Mucosa of descending colon (tissue), 3 donors: ENCODE results near the gene ZNF724. TPM values are rescaled to one million over a fixed set of nuclear protein-coding genes. Genes with fewer than 3 reads are reported as not detected.

Source experiments
- ATAC-seq: fragments of 200-7000 bp; cut with Tn5 transposase; one replicate; pipeline ENCODE4 v1.9.1; 2020; ENCODE audit warnings: mild to moderate bottlenecking, moderate library complexity
- DNase-seq, 3 donors: peaks; one replicate each; pipeline ENCODE4 v3.0.0-alpha.2; 2020
- H3K36me3 ChIP-seq: fragments of 200-600 bp; one replicate; pipeline ENCODE4 v1.8.0; 2021; ENCODE audit warnings: low read depth, mild to moderate bottlenecking
- H3K4me1 ChIP-seq: fragments of 200-600 bp; one replicate; pipeline ENCODE4 v1.8.0; 2021; ENCODE audit warnings: low read depth, mild to moderate bottlenecking
- H3K4me3 ChIP-seq: fragments of 200-600 bp; one replicate; pipeline ENCODE4 v1.8.0; 2021; ENCODE audit warnings: mild to moderate bottlenecking
- H3K9me3 ChIP-seq: fragments of 200-600 bp; one replicate; pipeline ENCODE4 v1.8.0; 2021; ENCODE audit warnings: mild to moderate bottlenecking
- intact Hi-C, 2 donors: fragments of 100-400 bp; cut with DNase I in 1 of 2; cut with micrococcal nuclease in 1 of 2; formaldehyde crosslinking; loops; one replicate each; pipeline versions ENCODE4 v1.11.0 to v1.11.1; 2022; cut with DNase I, micrococcal nuclease
- total RNA-seq, 3 donors: library from RNA; stranded (reverse); fragmentation: NEBNext Ultra II Directional in 2 of 3; extraction: Animal tissue kit (Norgen Biotek cat#: 25700) in 2 of 3; gene quantifications; one replicate each; pipeline versions ENCODE4 v1.2.1 to v1.2.4, GENCODE V29; 2021 to 2023
- TF ChIP-seq, protein P1 (sequence below): fragments of 200-600 bp; IDR thresholded peaks from one replicate; pipeline ENCODE4 v1.8.0; 2022; ENCODE audit warnings: antibody characterized with exemption, mild to moderate bottlenecking
- donor health status: DM: no; HTN: no; CAD: no; lungs with moderate emphysema.
- donor health status: DM: no; HTN: no; CAD: no.
- donor health status: DM: no; HTN: yes; CAD: no.

Gene ZNF724
- total RNA-seq, 3 donors from 2014 or later, result 2.5 to 4.4 (median 2.7) TPM

DNA sequence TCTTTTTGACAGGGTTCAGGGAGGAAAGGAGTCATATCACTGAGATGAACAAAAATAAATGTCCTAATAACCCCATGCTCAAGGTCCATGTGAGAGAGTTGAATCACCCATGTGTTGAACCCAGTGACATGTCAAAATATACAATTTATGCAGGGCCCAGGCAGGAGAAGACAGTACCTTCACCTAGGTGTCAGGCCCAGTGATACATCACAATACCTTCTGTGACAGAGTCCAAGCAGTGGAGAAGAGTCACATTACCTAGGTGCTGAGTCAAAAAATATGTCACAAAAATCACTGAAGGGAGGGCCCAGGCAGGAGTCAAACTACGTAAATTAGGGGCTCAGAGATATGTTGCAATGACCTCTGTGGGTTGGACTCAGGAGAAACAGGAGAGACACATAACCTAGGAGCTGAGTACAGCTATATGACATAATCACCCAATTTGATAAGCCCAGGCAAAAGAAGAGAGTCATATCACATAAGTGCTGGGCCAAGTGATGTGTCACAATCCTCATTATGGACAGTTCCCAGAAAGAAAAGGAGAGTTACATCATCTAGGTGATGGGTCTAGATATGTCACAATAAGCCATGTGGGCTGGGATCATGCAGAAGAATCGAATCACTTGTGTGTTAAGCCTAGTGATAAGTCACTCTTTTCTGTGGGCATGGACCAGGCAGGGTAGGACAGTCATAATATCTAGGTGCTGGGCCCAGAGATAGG lies 13.8 kb upstream of the ZNF724 start:
- TF ChIP-seq, protein P1, sequence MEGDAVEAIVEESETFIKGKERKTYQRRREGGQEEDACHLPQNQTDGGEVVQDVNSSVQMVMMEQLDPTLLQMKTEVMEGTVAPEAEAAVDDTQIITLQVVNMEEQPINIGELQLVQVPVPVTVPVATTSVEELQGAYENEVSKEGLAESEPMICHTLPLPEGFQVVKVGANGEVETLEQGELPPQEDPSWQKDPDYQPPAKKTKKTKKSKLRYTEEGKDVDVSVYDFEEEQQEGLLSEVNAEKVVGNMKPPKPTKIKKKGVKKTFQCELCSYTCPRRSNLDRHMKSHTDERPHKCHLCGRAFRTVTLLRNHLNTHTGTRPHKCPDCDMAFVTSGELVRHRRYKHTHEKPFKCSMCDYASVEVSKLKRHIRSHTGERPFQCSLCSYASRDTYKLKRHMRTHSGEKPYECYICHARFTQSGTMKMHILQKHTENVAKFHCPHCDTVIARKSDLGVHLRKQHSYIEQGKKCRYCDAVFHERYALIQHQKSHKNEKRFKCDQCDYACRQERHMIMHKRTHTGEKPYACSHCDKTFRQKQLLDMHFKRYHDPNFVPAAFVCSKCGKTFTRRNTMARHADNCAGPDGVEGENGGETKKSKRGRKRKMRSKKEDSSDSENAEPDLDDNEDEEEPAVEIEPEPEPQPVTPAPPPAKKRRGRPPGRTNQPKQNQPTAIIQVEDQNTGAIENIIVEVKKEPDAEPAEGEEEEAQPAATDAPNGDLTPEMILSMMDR, result no peak
- intact Hi-C loops, result no loop called here
- Histone ChIP-seq H3K9me3 (no peaks in the 10 kb centered on the region), H3K4me1 (no peaks in the 10 kb centered on the region), H3K36me3 (no peaks in the 10 kb centered on the region), H3K4me3 (no peak overlapping the region)
- ATAC-seq, result no peak
- no peak for DNase-seq

DNA sequence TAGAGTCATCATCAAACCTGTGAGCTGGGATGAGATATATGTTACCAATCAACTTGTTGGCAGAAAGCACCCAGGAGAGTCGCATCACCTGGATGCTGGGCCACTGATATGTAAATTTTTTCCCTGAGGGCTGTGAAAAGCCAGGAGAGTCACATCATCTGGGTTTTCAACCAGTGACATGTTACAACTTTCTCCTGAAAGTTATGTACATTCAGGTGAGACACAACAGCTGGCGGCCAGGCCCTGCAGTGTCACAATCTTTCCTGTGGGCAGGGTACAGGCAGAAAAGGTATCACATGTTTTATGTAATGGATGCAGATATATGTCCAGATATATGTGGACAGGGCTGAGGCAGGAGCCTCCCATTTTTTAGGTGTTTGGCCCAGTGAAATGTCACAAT lies 13.2 kb upstream of the ZNF724 start:
- intact Hi-C loops, result no loop called here
- no peaks in the 10 kb centered on the region for H3K36me3 ChIP-seq
- H3K4me3 ChIP-seq, result no peak overlapping the region
- no peak for ATAC-seq
- TF ChIP-seq, protein P1, result no peak
- DNase-seq, result no peak
- no peaks in the 10 kb centered on the region for H3K4me1 ChIP-seq
- H3K9me3 ChIP-seq, result no peaks in the 10 kb centered on the region

DNA sequence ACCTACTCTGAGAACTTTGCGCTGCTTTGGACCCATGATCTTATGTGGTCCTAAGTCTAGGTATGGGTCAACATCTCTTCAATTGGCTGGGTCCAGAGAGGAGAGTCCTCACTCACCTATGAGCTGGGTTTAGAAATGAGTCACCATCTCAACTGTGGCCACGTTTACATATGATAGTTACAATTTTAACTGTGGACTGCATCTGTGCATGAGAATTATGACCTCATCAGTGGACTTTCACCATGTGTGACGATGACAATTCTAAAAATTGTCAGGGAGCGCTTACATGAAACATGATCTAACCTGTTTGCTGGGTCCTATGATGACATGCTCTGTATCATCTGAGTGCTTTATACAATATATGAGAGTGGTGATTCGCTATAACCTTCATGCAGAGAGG lies 12.7 kb upstream of the ZNF724 start:
- no peaks in the 10 kb centered on the region for H3K36me3 ChIP-seq
- ATAC-seq, result peak; percentile 10
- intact Hi-C loops, result no loop called here
- TF ChIP-seq, protein P1, result no peak
- H3K9me3 ChIP-seq, result no peaks in the 10 kb centered on the region
- H3K4me1 ChIP-seq, result no peaks in the 10 kb centered on the region
- DNase-seq, result no peak
- H3K4me3 ChIP-seq, result no peak overlapping the region

DNA sequence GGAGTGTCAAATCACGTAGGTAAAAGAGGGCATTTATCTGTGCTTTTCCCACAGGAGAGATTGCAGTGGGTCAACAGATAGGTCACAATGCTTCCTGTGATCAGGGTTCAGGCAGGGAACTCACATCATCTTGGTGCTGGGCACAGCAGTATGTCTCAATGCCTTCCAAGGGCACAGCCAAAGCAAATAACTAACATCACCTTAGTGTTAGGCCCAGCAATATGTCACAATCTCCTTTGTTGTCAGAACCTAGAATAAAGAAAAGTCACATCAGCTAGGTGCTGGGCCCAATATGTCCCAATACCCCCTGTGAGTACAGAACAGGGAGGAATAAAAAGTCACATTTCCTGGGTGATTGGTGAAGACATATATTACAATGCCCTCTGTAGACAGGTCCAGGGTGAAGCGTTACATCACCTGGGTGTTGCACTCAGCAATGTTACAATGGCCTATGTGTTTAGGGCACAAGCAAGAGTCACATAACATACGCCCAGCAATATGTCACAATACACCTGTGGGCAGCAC lies 11.4 kb upstream of the ZNF724 start:
- no peak overlapping the region for H3K4me3 ChIP-seq
- DNase-seq (no peak), ATAC-seq (peak; percentile 7)
- H3K9me3 ChIP-seq, result no peaks in the 10 kb centered on the region
- H3K4me1 ChIP-seq, result no peaks in the 10 kb centered on the region
- intact Hi-C loops, result no loop called here
- TF ChIP-seq, protein P1, result no peak
- no peaks in the 10 kb centered on the region for H3K36me3 ChIP-seq

DNA sequence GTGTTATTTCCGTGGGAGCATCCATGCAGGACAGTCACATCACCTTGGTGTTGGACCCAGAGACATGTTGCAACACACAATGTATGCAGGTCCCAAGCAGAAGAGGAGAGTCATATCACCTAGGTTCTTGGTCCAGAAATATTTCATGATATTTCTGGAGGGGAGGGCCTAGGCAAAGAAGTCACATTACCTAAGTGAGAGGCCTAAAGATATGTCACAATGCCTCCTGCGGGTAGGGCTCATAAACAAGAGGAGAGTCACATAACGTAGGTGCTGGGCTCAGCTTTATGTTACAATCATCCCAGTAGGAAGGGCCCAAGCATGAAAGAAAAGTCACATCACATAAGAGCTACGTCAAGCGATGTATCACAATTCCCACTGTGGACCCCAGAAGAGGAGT lies 10.8 kb upstream of the ZNF724 start:
- TF ChIP-seq, protein P1, result no peak
- intact Hi-C loops, result no loop called here
- no peaks in the 10 kb centered on the region for H3K4me1 ChIP-seq
- no peak for DNase-seq
- ATAC-seq, result no peak
- H3K9me3 ChIP-seq, result no peaks in the 10 kb centered on the region
- H3K36me3 ChIP-seq, result no peaks in the 10 kb centered on the region
- H3K4me3 ChIP-seq, result no peak overlapping the region
